ENCODE measurements around the gene IRX2. TPM values are rescaled to one million over a fixed set of nuclear protein-coding genes. Genes with fewer than 3 reads are reported as not detected.

The IRX2 gene
- total RNA-seq = not detected in 2 replicates

DNA sequence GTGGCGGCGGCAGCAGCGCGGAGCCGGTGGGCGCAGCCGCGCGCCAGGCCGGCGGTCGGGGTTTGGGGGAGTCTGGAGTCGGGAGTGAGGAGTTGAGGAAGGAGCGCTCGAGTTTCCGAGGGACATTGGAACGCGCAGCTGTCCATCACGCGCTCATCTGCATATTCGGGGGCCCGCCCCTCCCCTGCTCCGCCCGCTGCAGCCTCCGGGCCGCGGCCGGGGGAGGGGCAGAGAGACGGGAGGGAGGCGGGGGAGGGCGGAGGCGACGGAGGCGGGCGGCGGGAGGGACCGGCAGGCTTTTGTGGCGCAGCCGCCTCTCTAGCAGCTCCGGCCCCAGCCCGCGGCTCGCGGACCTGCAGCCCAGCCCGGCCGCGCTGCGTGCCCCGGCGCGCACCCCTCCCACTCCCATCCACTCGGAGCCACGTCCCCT lies at the start of gene IRX2:
Gene IRX2, minus strand, starts transcription at position 86 of the 430 bp plus-strand sequence. CDS start 264 bp downstream, outside the sequence.

